Lung (tissue), 12 donors: ENCODE data around the gene SMIM29. TPM values are rescaled to one million over a fixed set of nuclear protein-coding genes. Genes with fewer than 3 reads are reported as not detected.

Source experiments
- ATAC-seq: fragments of 200-7000 bp; cut with Tn5 transposase; one replicate; pipeline ENCODE4 v1.9.1; 2020; ENCODE audit warnings: moderate number of reproducible peaks; ENCODE audit not compliant: insufficient read depth, low FRiP score
- DNase-seq, 3 donors: peaks; one replicate each; pipeline ENCODE4 v3.0.0-alpha.2; 2013 to 2017
- H3K27ac ChIP-seq, 2 donors: one replicate each; pipeline ENCODE4 v1.5.1; 2013; ENCODE audit warnings: mild to moderate bottlenecking in 2 of 2, moderate library complexity in 2 of 2, control low read depth in 1 of 2, inconsistent platforms in 1 of 2, low read depth in 1 of 2, low read length in 1 of 2
- H3K27me3 ChIP-seq, 3 donors: one replicate each; pipeline ENCODE4 v1.5.1; 2013; ENCODE audit warnings: low read length in 2 of 3; ENCODE audit not compliant: control insufficient read depth in 3 of 3, insufficient read depth in 3 of 3
- H3K36me3 ChIP-seq, 4 donors: one replicate each; pipeline ENCODE4 v1.5.1; 2013; ENCODE audit warnings: low read length in 4 of 4, mild to moderate bottlenecking in 1 of 4, moderate library complexity in 1 of 4; ENCODE audit not compliant: control insufficient read depth in 4 of 4, insufficient read depth in 4 of 4
- H3K4me1 ChIP-seq, 5 donors: one replicate each; pipeline ENCODE4 v1.5.1; 2013; ENCODE audit warnings: low read length in 5 of 5, mild to moderate bottlenecking in 2 of 5, moderate library complexity in 1 of 5; ENCODE audit not compliant: control insufficient read depth in 5 of 5, insufficient read depth in 5 of 5
- H3K4me3 ChIP-seq: one replicate; pipeline ENCODE4 v1.5.1; 2013; ENCODE audit warnings: mild to moderate bottlenecking, control low read depth, moderate library complexity
- H3K9ac ChIP-seq, 2 donors: one replicate each; pipeline ENCODE4 v1.5.1; 2013; ENCODE audit warnings: low read length in 2 of 2, control low read depth in 1 of 2; ENCODE audit not compliant: insufficient read depth in 1 of 2
- H3K9me3 ChIP-seq, 4 donors: one replicate each; pipeline ENCODE4 v1.5.1; 2013; ENCODE audit warnings: low read length in 3 of 4, mild to moderate bottlenecking in 1 of 4, moderate library complexity in 1 of 4; ENCODE audit not compliant: control insufficient read depth in 4 of 4, insufficient read depth in 3 of 4
- CTCF ChIP-seq: IDR thresholded peaks from 2 replicates; pipeline ENCODE4 v1.5.1; 2012; ENCODE audit warnings: mild to moderate bottlenecking; ENCODE audit errors: control extremely low read depth, extremely low read depth
- WGBS, 2 donors: extraction: QIAGEN DNeasy Blood & Tissue Kit; methylation state at CpG; one replicate each; pipeline ENCODE4 v1.1.7; 2013; 5-methylcytosine and 5-hydroxymethylcytosine counted together
- polyA plus RNA-seq, 2 donors: library from polyadenylated mRNA; stranded (reverse); fragments of 200-250 nt; gene quantifications; one replicate each; pipeline ENCODE4 v1.2.1, GENCODE V29; 2013
- total RNA-seq, 2 donors: library from RNA; depleted of rRNA in 1 of 2; stranded (reverse); fragments of >200 nt in 1 of 2; gene quantifications; one replicate each; pipeline ENCODE4 v1.2.1, GENCODE V29; 2014 to 2021
- donor health status: control.
- donor health status: control.
- donor health status: Bipolar disorder and iron deficiency.
- donor health status: healthy.
- donor health status: DM: yes; HTN: yes; CAD: no.

The SMIM29 gene
- total and polyA plus RNA-seq, 4 donors = 8.5 to 122 (median 58.3) TPM

- no peak for TF ChIP-seq CTCF
- WGBS, 2 donors = 87 to 94% methylated on average over 5 of the region's 5 CpGs
- peak overlapping the region in 1 of 2 donors; percentile 3 for H3K27ac ChIP-seq
- peaks cover 0 to 8% (median 5%) of the 10 kb centered on the region in 4 donors for H3K36me3 ChIP-seq
- H3K4me1 ChIP-seq = peaks cover 0 to 13% (median 0%) of the 10 kb centered on the region in 5 donors
- no peak overlapping the region for H3K4me3 ChIP-seq
- no peak for DNase-seq
- H3K9me3 ChIP-seq = no peaks in the 10 kb centered on the region
- no peak overlapping the region for H3K9ac ChIP-seq
- ATAC-seq = no peak
- H3K27me3 ChIP-seq = no peaks in the 10 kb centered on the region
These were observed 27.4 kb upstream of the SMIM29 start for GRCh38 chr6:34276191-34276590.

GRCh38 chr6:34275128-34275804 is 26.5 kb upstream of the SMIM29 start:
- no peak for TF ChIP-seq CTCF
- Histone ChIP-seq H3K9me3 (no peaks in the 10 kb centered on the region), H3K36me3 (peaks cover 0 to 8% (median 3%) of the 10 kb centered on the region in 4 donors), H3K4me1 (peaks cover 0 to 13% (median 0%) of the 10 kb centered on the region in 5 donors), H3K4me3 (no peak overlapping the region), H3K9ac (no peak overlapping the region), H3K27me3 (no peaks in the 10 kb centered on the region), H3K27ac (no peak overlapping the region)
- 88 to 96% methylated on average over 3 of the region's 3 CpGs for WGBS, 2 donors
- no peak for DNase-seq
- no peak for ATAC-seq

- no peak for TF ChIP-seq CTCF
- H3K27ac ChIP-seq = peak overlapping the region in 1 of 2 donors; percentile 7
- H3K9me3 ChIP-seq = no peaks in the 10 kb centered on the region
- no peak overlapping the region for H3K9ac ChIP-seq
- H3K4me3 ChIP-seq = no peak overlapping the region
- DNase-seq = no peak
- peaks cover 0 to 9% (median 0%) of the 10 kb centered on the region in 5 donors for H3K4me1 ChIP-seq
- ATAC-seq = no peak
- WGBS, 2 donors = 95 to 100% methylated on average over 1 of the region's 1 CpG
- no peaks in the 10 kb centered on the region for H3K27me3 ChIP-seq
- peaks cover 0 to 3% (median 1%) of the 10 kb centered on the region in 4 donors for H3K36me3 ChIP-seq
These were observed 25.3 kb upstream of the SMIM29 start for GRCh38 chr6:34274129-34274528.
